GM18499 (cell line): ENCODE measurements around the gene MOCS2.

ENCODE experiments used
- ATAC-seq: cut with Tn5 transposase; IDR thresholded peaks from one replicate; pipeline ENCODE4 v1.9.1; 2021; ENCODE audit warnings: moderate number of reproducible peaks; ENCODE audit not compliant: insufficient read depth, unreplicated experiment

Gene MOCS2

DNA sequence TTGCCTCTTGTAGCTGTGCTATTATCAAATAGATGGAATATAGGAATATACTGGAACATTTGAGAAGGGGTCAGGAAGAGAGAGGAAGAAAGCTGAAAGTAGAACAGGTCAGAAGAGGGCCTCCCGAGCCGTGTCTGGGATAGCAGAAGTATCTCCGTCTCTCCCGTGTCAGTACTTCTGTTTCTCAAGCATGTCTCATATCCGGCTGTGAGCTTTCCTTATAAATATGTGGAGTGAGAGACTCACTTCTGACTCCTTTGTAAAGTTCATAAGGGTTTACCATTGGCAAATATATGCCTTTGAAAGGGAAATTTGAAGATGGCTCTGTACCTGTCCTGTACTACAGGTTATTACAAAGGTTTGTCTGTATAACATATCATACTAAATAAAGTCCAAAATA is 50.3 kb downstream of the MOCS2 start:
- ATAC-seq = no peak

DNA sequence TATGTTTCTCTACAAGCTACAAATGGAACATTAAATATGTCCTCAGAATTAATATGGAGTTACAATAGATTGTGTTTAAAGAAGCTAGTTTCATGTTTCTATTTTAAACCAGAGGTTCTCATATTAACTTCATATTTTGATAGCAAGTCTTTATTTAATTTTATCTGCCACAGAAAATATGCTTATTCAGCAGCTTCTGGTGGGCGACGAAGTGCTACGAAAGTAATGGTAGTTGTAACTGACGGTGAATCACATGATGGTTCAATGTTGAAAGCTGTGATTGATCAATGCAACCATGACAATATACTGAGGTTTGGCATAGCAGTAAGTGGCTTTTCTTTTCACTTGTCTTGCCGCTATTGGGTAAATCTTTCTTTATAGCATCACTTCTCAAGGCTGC is 54.2 kb downstream of the MOCS2 start:
- ATAC-seq = no peak

- ATAC-seq = no peak
These were observed 56.2 kb downstream of the MOCS2 start for GRCh38 chr5:53053364-53053763.

DNA sequence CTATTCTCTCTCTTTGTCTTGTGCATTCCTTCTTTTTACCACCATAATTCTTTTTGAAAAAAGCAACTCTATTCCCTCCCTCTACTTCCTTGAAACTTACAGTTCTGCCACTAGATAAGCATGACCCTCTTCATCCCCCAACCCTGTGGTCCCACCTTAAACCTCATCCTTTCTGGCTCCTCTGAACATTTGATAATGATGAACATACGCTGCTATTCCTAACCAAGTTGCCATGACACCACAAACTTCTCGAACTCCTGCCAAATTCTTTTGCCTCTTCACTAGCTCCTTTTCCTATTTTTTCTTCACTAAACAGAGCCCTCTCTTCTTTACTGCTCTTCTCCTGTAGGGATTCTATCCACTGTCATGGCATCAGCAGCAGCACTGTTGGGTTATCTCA is 57.1 kb downstream of the MOCS2 start:
- no peak for ATAC-seq

DNA sequence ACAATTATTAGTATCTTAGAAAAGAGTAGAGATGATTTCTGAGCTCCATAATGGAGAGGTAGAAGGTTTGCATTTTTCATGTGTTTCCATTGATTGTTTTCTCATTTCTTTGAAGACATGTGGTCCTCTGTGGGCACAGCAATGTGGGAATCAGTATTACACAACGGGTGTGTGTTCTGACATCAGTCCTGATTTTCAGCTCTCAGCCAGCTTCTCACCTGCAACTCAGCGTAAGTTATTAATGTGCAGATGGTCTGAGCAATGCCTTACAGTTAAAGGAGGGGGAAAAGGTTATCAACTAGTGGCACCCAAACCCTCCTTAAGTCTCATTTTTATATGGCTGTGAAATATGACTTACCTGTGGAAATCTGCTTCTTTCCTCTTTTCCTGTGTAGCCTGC is 61.3 kb downstream of the MOCS2 start:
- ATAC-seq = no peak
